Uterus (tissue), 2 donors: Measurements from ENCODE around the gene SRBD1.

ENCODE experiments used
- CTCF ChIP-seq, 4 experiments: fragments of 200-600 bp in 2 of 4; fragments of 450-650 bp in 2 of 4; sonication (generic) in 2 of 4; IDR thresholded peaks; one replicate each; pipeline ENCODE4 v1.5.1; 2016 to 2019; ENCODE audit warnings: antibody characterized with exemption in 4 of 4, mild to moderate bottlenecking in 2 of 4, moderate library complexity in 1 of 4
- POLR2A ChIP-seq, 2 donors: fragments of 450-650 bp; IDR thresholded peaks; one replicate each; pipeline ENCODE4 v1.6.1; 2016; ENCODE audit warnings: antibody characterized with exemption in 2 of 2, mild to moderate bottlenecking in 1 of 2, moderate library complexity in 1 of 2

- no peak for TF ChIP-seq CTCF (IDR thresholded peaks at IDR 0.05)
- no peak for TF ChIP-seq POLR2A (IDR thresholded peaks at IDR 0.05)
These were observed 127.1 kb downstream of the SRBD1 start for GRCh38 chr2:45483997-45484396.
